Caco-2 (cell line): ENCODE measurements around the gene WDR3. TPM values are rescaled to one million over a fixed set of nuclear protein-coding genes. Genes with fewer than 3 reads are reported as not detected.

Experiments
- BruUV-seq: library from RNA; stranded (reverse); fragments of 400-500 nt; replicated peaks from 2 replicates; lab custom pipeline; 2021; lab: Mats Ljungman, UMichigan
- CTCF ChIA-PET: fragments of 300-600 bp; sonication (Branson Sonifier 250); formaldehyde crosslinking; loops from one replicate; lab custom pipeline; 2022; ENCODE audit warnings: antibody characterized with exemption; lab: Charles Lee
- POLR2A ChIA-PET: fragments of 300-600 bp; sonication (Branson Sonifier 250); formaldehyde crosslinking; loops from one replicate; lab custom pipeline; 2022; ENCODE audit warnings: antibody characterized with exemption; lab: Charles Lee
- DNase-seq, 2 experiments: peaks; one replicate each; pipeline versions ENCODE4 v3.0.0 to v3.0.0-alpha.2; 2020 to 2022
- H3K27me3 ChIP-seq: replicated peaks from 2 replicates; pipeline ENCODE4 v1.6.0; 2011; ENCODE audit warnings: low read length; ENCODE audit not compliant: control insufficient read depth, insufficient read depth
- H3K36me3 ChIP-seq: 2 replicates; pipeline ENCODE4 v1.5.1; 2011; ENCODE audit warnings: low read length; ENCODE audit not compliant: control insufficient read depth, insufficient read depth
- H3K4me1 ChIP-seq: fragments of 250-450 bp; sonication (Bioruptor Pico); 2 replicates; pipeline ENCODE4 v1.5.1; 2020; ENCODE audit warnings: mild to moderate bottlenecking
- H3K4me3 ChIP-seq: 2 replicates; pipeline ENCODE4 v1.5.1; 2011; ENCODE audit warnings: low read depth, mild to moderate bottlenecking, control low read depth, low read length
- H3K9me3 ChIP-seq: fragments of 250-450 bp; sonication (Bioruptor Pico); 2 replicates; pipeline ENCODE4 v1.5.1; 2020; ENCODE audit warnings: mild to moderate bottlenecking, moderate library complexity
- H3K27ac Mint-ChIP-seq: one replicate; pipeline ENCODE4 v1.8.0; 2022; ENCODE audit warnings: mixed read lengths; ENCODE audit not compliant: unreplicated experiment
- H3K27me3 Mint-ChIP-seq: one replicate; pipeline ENCODE4 v1.8.0; 2022; ENCODE audit warnings: mixed read lengths; ENCODE audit not compliant: insufficient read depth, unreplicated experiment
- H3K36me3 Mint-ChIP-seq: one replicate; pipeline ENCODE4 v1.8.0; 2022; ENCODE audit warnings: mild to moderate bottlenecking, mixed read lengths; ENCODE audit not compliant: insufficient read depth, unreplicated experiment
- H3K4me1 Mint-ChIP-seq: one replicate; pipeline ENCODE4 v1.8.0; 2022; ENCODE audit warnings: low read depth, mixed read lengths; ENCODE audit not compliant: unreplicated experiment
- H3K4me3 Mint-ChIP-seq: one replicate; pipeline ENCODE4 v1.8.0; 2022; ENCODE audit warnings: mild to moderate bottlenecking, moderate library complexity, mixed read lengths; ENCODE audit not compliant: unreplicated experiment
- H3K9me3 Mint-ChIP-seq: one replicate; pipeline ENCODE4 v1.8.0; 2022; ENCODE audit warnings: mixed read lengths; ENCODE audit not compliant: unreplicated experiment
- CTCF ChIP-seq, 2 experiments: fragments of 200-600 bp in 1 of 2; IDR thresholded peaks; 1 replicate in 1 of 2; 2 replicates in 1 of 2; pipeline versions ENCODE4 v1.5.1 to v1.8.0; 2011 to 2022; ENCODE audit warnings: antibody characterized with exemption in 1 of 2, control low read depth in 1 of 2, inconsistent platforms in 1 of 2, low read depth in 1 of 2, low read length in 1 of 2, mild to moderate bottlenecking in 1 of 2, moderate library complexity in 1 of 2; ENCODE audit not compliant: insufficient read depth in 1 of 2, severe bottlenecking in 1 of 2, unreplicated experiment in 1 of 2
- intact Hi-C: fragments of 100-400 bp; cut with micrococcal nuclease; formaldehyde crosslinking; loops from one replicate; pipeline ENCODE4 v1.10.0; 2022; ENCODE audit not compliant: unreplicated experiment
- total RNA-seq: library from RNA; stranded (reverse); gene quantifications from 2 replicates; pipeline ENCODE4 v1.2.3, GENCODE V29; 2022

WDR3 gene
- total RNA-seq, 1 experiment from 2014 or later: 27.0 TPM

DNA sequence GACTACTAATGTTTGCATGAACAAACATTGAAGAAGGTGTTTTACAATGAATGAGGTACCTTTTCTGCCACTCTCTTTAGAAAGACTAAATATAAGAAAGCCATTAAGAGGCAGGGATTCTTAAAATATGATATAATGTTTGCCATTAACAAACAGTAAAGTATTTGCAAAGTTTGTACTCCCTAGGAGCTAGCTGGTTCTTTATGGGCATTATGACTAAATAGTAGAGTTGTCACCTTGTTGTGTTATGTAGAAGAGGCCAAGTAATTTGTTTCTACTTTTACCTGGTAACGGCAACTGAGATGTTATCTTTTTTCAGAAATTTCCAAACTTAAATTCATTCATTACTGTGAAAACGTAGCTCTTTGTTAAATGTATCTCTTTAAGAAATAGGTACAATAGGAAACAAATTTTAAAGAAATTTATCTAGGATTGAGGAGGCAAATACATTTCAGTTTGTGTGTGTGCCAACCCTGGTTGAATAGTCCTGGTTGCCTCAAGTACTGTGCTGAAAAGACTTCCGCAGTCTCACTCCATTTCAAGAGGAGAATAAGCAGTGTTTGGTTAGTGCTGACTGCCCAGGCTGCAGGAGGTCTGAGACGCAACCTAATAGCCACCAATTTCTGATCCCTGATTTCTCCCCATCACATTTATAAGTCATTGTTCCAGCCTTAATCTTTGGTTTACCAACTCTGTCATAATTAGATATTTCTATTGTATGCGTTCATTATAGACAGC is 52.1 kb downstream of the WDR3 start:
- Histone ChIP-seq H3K36me3 (no peaks in the 10 kb centered on the region), H3K4me1 (no peaks in the 10 kb centered on the region), H3K4me3 (no peak overlapping the region), H3K27me3 (no peaks in the 10 kb centered on the region), H3K9me3 (no peaks in the 10 kb centered on the region)
- no peak overlapping the region for H3K4me3 Mint-ChIP-seq
- no peak for TF ChIP-seq CTCF (IDR thresholded peaks at IDR 0.05; ENCODE audit: insufficient read depth in 1 of 2, low read depth in 1 of 2, low read length in 1 of 2, severe bottlenecking in 1 of 2, unreplicated experiment in 1 of 2)
- H3K27ac Mint-ChIP-seq: no peak overlapping the region
- no peaks in the 10 kb centered on the region for H3K9me3 Mint-ChIP-seq
- no peaks in the 10 kb centered on the region for H3K36me3 Mint-ChIP-seq
- intact Hi-C loops: no loop called here
- no peaks in the 10 kb centered on the region for H3K4me1 Mint-ChIP-seq
- no TSS peak for BruUV-seq
- DNase-seq: no peak
- peaks cover 8% of the 10 kb centered on the region for H3K27me3 Mint-ChIP-seq
- POLR2A ChIA-PET: no interaction called here
- CTCF ChIA-PET: no interaction called here

GRCh38 chr1:117985239-117985638 is 55.7 kb downstream of the WDR3 start:
- no peaks in the 10 kb centered on the region for H3K36me3 Mint-ChIP-seq
- no peak overlapping the region for H3K27ac Mint-ChIP-seq
- Histone ChIP-seq H3K4me3 (no peak overlapping the region), H3K9me3 (no peaks in the 10 kb centered on the region), H3K4me1 (no peaks in the 10 kb centered on the region), H3K27me3 (no peaks in the 10 kb centered on the region), H3K36me3 (no peaks in the 10 kb centered on the region)
- no peaks in the 10 kb centered on the region for H3K9me3 Mint-ChIP-seq
- BruUV-seq: no TSS peak
- DNase-seq: no peak
- H3K4me1 Mint-ChIP-seq: no peaks in the 10 kb centered on the region
- ChIA-PET CTCF (no interaction called here), POLR2A (no interaction called here)
- no peak for TF ChIP-seq CTCF (IDR thresholded peaks at IDR 0.05; ENCODE audit: insufficient read depth in 1 of 2, low read depth in 1 of 2, low read length in 1 of 2, severe bottlenecking in 1 of 2, unreplicated experiment in 1 of 2)
- H3K4me3 Mint-ChIP-seq: no peak overlapping the region
- intact Hi-C loops: no loop called here
- H3K27me3 Mint-ChIP-seq: peaks cover 8% of the 10 kb centered on the region

DNA sequence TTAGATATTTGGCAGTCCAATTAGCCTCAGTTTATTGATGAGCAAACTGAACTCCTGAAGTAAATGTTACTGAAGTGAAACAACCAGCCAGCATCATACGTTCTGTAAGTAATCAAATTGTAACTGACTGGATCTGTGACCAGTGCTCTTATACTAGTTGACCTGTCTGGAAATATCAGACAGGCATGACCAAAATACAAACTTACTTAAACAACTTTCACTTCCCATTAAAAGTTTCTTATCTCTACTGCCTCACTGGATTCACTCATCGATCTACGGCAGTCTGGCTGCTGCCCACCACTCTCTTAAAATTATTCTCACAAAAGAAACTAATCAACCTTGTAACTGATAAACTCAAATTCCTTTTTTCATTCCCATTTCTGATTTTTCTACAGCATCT is 56.4 kb downstream of the WDR3 start:
- no peak overlapping the region for H3K27ac Mint-ChIP-seq
- Histone ChIP-seq H3K4me3 (no peak overlapping the region), H3K36me3 (no peaks in the 10 kb centered on the region), H3K4me1 (no peaks in the 10 kb centered on the region), H3K27me3 (no peaks in the 10 kb centered on the region), H3K9me3 (no peaks in the 10 kb centered on the region)
- no peak overlapping the region for H3K4me3 Mint-ChIP-seq
- TF ChIP-seq CTCF (IDR thresholded peaks at IDR 0.05; ENCODE audit: insufficient read depth in 1 of 2, low read depth in 1 of 2, low read length in 1 of 2, severe bottlenecking in 1 of 2, unreplicated experiment in 1 of 2): no peak
- ChIA-PET CTCF (no interaction called here), POLR2A (no interaction called here)
- intact Hi-C loops: no loop called here
- H3K9me3 Mint-ChIP-seq: no peaks in the 10 kb centered on the region
- H3K27me3 Mint-ChIP-seq: peaks cover 8% of the 10 kb centered on the region
- no peak for DNase-seq
- no TSS peak for BruUV-seq
- H3K36me3 Mint-ChIP-seq: no peaks in the 10 kb centered on the region
- H3K4me1 Mint-ChIP-seq: no peaks in the 10 kb centered on the region
